NT2/D1 (cell line): ENCODE measurements around the gene KRTAP2-1.
"Not testable (repeated sequence)": the region's sequence is repeated elsewhere in the genome, so short reads cannot be mapped to it uniquely, and the experiment has no call there.

Experiments
- DNase-seq: peaks from one replicate; pipeline ENCODE4 v3.0.0-alpha.2; 2011; ENCODE audit warnings: low read depth, low spot score
- H3K27me3 ChIP-seq: 2 replicates; pipeline ENCODE4 v1.6.0; 2011; ENCODE audit warnings: mild to moderate bottlenecking; ENCODE audit not compliant: insufficient read length, insufficient read depth
- H3K36me3 ChIP-seq: 2 replicates; pipeline ENCODE4 v1.6.1; 2011; ENCODE audit warnings: mild to moderate bottlenecking, low read length, mixed read lengths; ENCODE audit not compliant: insufficient read depth, insufficient read length
- H3K4me1 ChIP-seq: 2 replicates; pipeline ENCODE4 v1.5.1; 2011; ENCODE audit not compliant: insufficient read depth, insufficient read length
- H3K4me3 ChIP-seq: 2 replicates; pipeline ENCODE4 v1.5.1; 2011; ENCODE audit warnings: low read depth; ENCODE audit not compliant: insufficient read length
- H3K9ac ChIP-seq: 2 replicates; pipeline ENCODE4 v1.6.0; 2011; ENCODE audit warnings: low read depth; ENCODE audit not compliant: insufficient read length
- H3K9me3 ChIP-seq: 2 replicates; pipeline ENCODE4 v1.5.1; 2011; ENCODE audit warnings: mild to moderate bottlenecking, low read length; ENCODE audit not compliant: insufficient read depth
- SUZ12 ChIP-seq: IDR thresholded peaks from 2 replicates; pipeline ENCODE4 v1.6.1; 2011; ENCODE audit not compliant: insufficient read length, insufficient read depth; ENCODE audit errors: extremely low read depth
- YY1 ChIP-seq: IDR thresholded peaks from 2 replicates; pipeline ENCODE4 v1.6.1; 2011; ENCODE audit not compliant: insufficient read length, insufficient read depth
- ZNF274 ChIP-seq: IDR thresholded peaks from 2 replicates; pipeline ENCODE4 v1.6.1; 2011; ENCODE audit warnings: mild to moderate bottlenecking, low read depth, low read length

Gene KRTAP2-1

DNA sequence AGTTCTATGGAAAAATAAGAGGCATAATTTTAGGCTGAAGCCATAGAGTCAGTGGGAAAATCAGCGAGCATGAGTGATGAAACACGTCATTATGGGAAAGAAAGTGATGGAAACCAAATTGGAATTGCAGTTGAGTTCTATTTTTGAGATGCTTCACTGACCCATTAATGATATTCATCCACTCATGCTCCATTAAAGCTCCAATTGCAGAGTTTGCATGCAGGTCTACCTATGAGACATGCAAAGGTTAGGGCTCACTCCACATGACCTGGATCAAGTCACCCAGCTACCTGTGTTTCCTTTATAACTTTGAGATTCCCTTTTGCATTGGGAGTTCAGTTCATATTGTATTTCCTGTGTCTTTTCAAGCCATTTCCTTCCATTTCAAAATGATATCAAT, 26.6 kb upstream of the KRTAP2-1 start:
- H3K36me3 ChIP-seq, result no peaks in the 10 kb centered on the region
- no peaks in the 10 kb centered on the region for H3K27me3 ChIP-seq
- no peak overlapping the region for H3K4me3 ChIP-seq
- TF ChIP-seq SUZ12 (no peak), ZNF274 (no peak), YY1 (no peak)
- DNase-seq, result no peak
- no peaks in the 10 kb centered on the region for H3K9me3 ChIP-seq
- H3K4me1 ChIP-seq, result no peaks in the 10 kb centered on the region
- no peak overlapping the region for H3K9ac ChIP-seq

DNA sequence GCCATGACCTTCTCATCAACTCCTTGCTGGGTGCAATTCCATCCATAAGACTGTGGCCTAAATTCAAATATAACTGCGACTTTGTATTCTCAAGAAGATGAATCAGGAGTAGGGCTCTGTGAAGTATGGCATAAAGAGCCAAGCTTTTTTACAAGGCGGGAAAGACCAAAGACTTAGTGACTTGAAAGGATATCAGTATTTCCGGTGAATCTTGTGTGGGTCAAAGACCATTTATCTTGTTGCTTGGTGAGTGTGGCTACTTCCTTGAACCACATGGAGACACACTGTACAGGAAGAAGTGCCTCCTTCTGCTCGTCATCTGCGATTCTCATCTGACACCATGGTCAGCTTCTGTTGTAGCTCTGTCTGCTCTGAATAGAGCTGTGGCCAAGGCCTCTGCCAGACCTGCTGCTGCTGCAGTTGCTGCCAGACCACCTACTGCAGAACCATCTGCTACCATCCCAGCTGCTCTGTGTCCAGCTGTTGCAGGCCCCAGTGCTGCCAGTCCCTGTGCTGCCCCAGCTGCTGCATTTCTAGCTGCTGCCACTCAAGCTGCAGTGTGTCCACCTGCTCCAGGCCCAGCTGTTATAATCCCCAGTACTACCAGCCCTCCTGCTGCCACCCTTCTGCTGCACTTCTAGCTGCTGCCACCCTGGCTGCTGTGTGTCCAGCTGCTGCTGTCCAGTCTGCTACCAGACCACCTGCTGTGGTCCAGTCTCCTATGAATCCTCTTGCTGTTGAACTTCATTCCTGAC, 24.7 kb upstream of the KRTAP2-1 start:
- Histone ChIP-seq H3K27me3 (no peaks in the 10 kb centered on the region), H3K4me3 (no peak overlapping the region), H3K36me3 (no peaks in the 10 kb centered on the region), H3K9me3 (no peaks in the 10 kb centered on the region), H3K9ac (no peak overlapping the region), H3K4me1 (no peaks in the 10 kb centered on the region)
- TF ChIP-seq SUZ12 (no peak), ZNF274 (no peak), YY1 (no peak)
- DNase-seq, result no peak

DNA sequence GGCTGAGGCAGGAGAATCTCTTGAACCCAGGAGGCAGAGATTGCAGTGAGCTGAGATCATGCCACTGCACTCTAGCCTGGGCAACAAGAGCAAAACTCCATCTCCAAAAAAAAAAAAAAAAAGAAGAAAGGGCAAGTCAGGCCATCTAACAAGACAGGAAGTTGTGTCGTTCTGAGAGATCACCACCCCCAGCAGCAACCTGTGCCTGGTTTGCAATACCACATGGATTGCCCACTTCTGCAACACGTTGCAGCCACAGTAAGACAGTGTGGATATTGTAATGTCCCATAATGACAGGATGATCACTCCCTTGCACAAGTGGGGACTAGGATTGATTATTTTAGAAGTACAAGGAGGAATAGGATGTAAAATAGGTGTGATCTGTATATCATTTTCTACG, 21.9 kb upstream of the KRTAP2-1 start:
- no peaks in the 10 kb centered on the region for H3K4me1 ChIP-seq
- no peak overlapping the region for H3K4me3 ChIP-seq
- no peak overlapping the region for H3K9ac ChIP-seq
- no peaks in the 10 kb centered on the region for H3K9me3 ChIP-seq
- no peaks in the 10 kb centered on the region for H3K36me3 ChIP-seq
- DNase-seq, result no peak
- TF ChIP-seq ZNF274 (no peak), SUZ12 (no peak), YY1 (no peak)
- H3K27me3 ChIP-seq, result no peaks in the 10 kb centered on the region

DNA sequence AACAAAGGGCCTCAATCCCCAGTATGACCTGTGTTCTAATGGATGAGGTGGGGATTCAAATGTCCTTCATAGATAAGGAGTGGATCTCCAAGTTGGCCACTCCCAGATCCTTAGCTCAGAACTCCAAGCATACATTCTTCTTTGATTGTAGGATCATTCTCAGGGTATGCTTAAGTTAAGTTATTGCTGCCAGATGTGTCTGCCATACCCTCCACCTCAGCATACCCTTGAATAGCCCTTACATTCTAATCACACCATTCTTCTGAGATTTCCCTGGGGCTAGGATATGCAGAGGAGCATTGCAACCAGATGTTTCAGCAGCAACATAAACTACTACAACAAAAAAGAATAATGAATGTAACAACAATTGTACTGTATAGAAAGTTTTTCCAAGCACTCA, 20.2 kb upstream of the KRTAP2-1 start:
- Histone ChIP-seq H3K9me3 (no peaks in the 10 kb centered on the region), H3K27me3 (no peaks in the 10 kb centered on the region), H3K4me1 (no peaks in the 10 kb centered on the region), H3K36me3 (no peaks in the 10 kb centered on the region), H3K9ac (no peak overlapping the region), H3K4me3 (no peak overlapping the region)
- TF ChIP-seq ZNF274 (no peak), SUZ12 (no peak), YY1 (no peak)
- no peak for DNase-seq

DNA sequence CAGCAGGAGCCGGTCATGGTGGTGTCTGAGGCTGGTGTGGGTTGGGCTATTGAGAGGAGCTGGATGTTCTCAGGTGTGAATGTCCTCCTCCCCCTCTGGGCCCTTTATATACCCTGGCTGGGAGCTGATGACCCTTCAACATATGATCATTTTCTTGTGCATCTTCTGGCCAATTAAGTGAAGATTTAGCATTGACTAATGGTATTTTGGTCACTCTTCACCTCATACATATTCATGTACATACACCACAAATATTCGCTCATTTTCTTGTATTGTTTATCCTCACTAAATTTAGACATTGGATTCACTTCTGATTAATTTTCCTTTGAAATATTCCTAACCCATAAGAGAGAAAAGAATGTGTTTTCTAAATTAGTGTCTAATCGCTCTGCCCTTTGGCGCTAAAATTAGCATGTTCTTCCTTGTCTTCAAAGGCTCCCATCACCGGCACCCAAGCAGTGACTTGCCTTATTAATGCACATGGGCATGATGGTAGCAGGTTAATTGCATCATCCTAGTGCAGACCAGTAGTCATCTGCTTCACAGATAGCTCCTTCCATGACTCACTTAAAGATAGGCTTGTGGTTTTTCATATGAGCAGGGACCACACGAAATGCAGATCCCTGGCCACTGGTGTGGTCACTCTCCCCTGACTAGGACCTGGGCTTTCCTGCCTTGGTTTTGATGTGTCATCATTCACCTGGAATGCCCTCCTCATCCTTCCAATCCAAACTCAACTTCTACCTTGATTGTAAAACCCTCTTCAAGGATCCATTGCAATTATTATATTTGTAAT, 18.9 kb upstream of the KRTAP2-1 start, which contains the start of gene KRTAP2-4:
Gene KRTAP2-4, minus strand, starts transcription at position 51 of the 796 bp plus-strand sequence. Its CDS starts 34 bp downstream, at position 17.
- DNase-seq, result no peak
- no peaks in the 10 kb centered on the region for H3K27me3 ChIP-seq
- no peak within 1 kb of the TSS for H3K4me3 ChIP-seq
- H3K36me3 ChIP-seq, result no peaks in the 10 kb centered on the region
- no peaks in the 10 kb centered on the region for H3K4me1 ChIP-seq
- no peaks in the 10 kb centered on the region for H3K9me3 ChIP-seq
- H3K9ac ChIP-seq, result no peak within 1 kb of the TSS
- no peak for TF ChIP-seq ZNF274
- TF ChIP-seq SUZ12, result no peak
- TF ChIP-seq YY1, result no peak

DNA sequence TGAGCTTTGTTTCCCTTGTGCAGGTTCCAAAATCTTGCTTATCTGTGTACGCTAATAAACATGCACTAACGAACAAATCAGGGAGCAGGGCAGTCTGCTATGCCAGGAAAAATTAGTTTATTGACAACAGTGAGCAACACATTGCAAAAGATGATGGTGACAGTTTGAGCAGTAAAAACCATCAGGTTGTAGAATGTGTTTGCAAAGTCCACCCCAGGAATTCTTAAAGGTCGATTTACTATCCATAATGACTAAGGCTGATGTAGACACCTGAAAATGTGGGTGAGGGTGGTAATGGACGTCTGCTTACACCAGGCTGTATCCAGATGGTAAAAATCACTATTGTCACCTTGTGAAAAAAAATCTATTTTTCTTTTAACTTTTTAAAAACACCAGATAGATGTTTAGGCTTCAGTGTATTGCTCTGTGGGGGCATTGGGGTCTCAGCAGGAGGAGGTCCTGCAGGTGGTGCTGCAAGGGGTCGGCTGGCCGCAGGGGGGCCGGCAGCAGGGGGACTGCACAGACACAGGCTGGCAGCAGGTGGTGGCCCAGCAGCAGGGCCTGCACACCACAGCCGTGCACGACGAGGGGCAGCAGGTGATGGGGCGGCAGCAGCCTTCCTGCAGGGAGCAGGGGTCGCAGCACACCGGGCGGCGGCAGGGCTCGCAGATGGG, 18.0 kb upstream of the KRTAP2-1 start:
- not testable (repeated sequence) for H3K36me3 ChIP-seq, H3K4me1 ChIP-seq, H3K9ac ChIP-seq, H3K9me3 ChIP-seq, DNase-seq, H3K4me3 ChIP-seq, H3K27me3 ChIP-seq

DNA sequence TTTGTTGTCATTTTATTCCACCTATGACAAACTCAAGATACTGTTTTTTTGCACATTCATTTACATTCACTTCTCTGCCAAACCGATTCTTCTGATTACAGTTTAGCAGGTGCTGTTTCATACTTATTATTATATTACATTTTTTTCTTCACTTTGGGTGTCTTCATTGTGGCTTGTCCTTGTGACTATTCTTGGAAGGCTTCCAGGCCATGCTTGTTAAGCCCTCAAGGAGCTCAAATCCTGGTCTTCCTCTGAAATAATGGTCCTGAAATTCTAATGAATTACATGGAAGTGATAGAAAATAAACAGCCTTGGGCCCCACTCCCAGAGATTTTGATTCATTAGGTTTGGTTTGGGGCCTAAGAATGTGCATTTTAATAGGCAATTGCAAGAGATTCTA, 17.2 kb upstream of the KRTAP2-1 start:
- Histone ChIP-seq H3K36me3 (no peaks in the 10 kb centered on the region), H3K9me3 (no peaks in the 10 kb centered on the region), H3K9ac (no peak overlapping the region), H3K4me1 (no peaks in the 10 kb centered on the region), H3K4me3 (no peak overlapping the region), H3K27me3 (no peaks in the 10 kb centered on the region)
- DNase-seq, result no peak
- TF ChIP-seq ZNF274 (no peak), YY1 (no peak), SUZ12 (no peak)
